Measurements from ENCODE around the gene SNAPC3.

DNA sequence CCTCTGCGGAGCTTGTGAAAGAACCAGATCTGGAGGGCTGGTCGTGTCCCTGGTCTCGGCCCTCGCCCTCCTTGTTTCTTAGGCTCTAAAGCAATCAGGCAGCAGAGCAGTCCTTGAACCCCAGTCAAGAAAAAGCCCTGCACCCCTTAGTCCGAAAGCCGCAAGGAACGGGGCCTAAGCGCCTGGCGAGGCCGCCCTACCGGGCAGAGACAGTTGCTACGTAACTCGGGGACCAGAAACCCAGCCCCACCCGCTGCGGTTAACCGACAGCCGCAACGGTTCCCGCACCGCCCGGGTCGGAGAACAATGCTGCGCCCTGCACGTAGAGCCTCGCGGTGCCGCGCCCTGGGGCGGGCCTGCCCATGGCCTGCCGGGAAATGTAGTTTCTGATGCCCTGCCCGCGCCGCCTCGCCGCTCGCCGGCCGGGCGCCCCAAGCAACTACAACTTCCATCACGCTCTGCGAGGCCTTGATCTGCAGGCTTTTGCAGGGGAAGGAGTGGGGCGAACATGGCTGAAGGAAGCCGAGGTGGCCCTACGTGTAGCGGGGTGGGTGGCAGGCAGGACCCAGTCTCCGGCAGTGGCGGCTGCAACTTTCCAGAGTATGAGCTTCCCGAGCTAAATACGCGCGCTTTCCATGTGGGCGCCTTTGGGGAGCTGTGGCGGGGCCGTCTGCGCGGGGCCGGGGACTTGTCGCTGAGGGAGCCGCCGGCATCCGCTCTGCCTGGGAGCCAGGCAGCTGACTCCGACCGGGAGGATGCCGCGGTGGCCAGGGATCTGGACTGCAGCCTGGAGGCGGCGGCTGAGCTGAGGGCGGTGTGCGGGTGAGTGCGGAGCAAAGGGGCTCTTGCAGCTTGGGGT is at the start of gene SNAPC3:
- TF ChIP-seq, protein P1, sequence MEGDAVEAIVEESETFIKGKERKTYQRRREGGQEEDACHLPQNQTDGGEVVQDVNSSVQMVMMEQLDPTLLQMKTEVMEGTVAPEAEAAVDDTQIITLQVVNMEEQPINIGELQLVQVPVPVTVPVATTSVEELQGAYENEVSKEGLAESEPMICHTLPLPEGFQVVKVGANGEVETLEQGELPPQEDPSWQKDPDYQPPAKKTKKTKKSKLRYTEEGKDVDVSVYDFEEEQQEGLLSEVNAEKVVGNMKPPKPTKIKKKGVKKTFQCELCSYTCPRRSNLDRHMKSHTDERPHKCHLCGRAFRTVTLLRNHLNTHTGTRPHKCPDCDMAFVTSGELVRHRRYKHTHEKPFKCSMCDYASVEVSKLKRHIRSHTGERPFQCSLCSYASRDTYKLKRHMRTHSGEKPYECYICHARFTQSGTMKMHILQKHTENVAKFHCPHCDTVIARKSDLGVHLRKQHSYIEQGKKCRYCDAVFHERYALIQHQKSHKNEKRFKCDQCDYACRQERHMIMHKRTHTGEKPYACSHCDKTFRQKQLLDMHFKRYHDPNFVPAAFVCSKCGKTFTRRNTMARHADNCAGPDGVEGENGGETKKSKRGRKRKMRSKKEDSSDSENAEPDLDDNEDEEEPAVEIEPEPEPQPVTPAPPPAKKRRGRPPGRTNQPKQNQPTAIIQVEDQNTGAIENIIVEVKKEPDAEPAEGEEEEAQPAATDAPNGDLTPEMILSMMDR (IDR thresholded peaks at IDR 0.05), result peak in 2 of 4 experiments; percentile 20 to 21
- peak; percentile 31 to 60 for TF ChIP-seq POLR2A (IDR thresholded peaks at IDR 0.05)
